Omental fat pad (tissue), 4 donors: ENCODE results near the gene KCNQ1. TPM values are rescaled to one million over a fixed set of nuclear protein-coding genes. Genes with fewer than 3 reads are reported as not detected.

Source experiments
- ATAC-seq: fragments of 150-250 bp; one replicate; pipeline ENCODE4 v1.9.1; 2016; ENCODE audit warnings: mild to moderate bottlenecking, moderate library complexity; ENCODE audit not compliant: low FRiP score
- DNase-seq: peaks from one replicate; pipeline ENCODE4 v3.0.0-alpha.2; 2019; ENCODE audit warnings: low spot score
- CTCF ChIP-seq, 3 donors: fragments of 450-650 bp; IDR thresholded peaks; one replicate each; pipeline ENCODE4 v1.5.1; 2016 to 2017; ENCODE audit warnings: antibody characterized with exemption in 3 of 3, mild to moderate bottlenecking in 3 of 3, moderate library complexity in 2 of 3
- total RNA-seq, 4 donors: library from RNA; depleted of rRNA; stranded (reverse); fragments of >200 nt; gene quantifications; one replicate each; pipeline ENCODE4 v1.1.0, GENCODE V29; 2016

Gene KCNQ1
- total RNA-seq, 4 donors from 2014 or later, result 4.5 to 5.9 (median 5.2) TPM

GRCh38 chr11:2827256-2827655, 382.4 kb downstream of the KCNQ1 start:
- TF ChIP-seq CTCF (IDR thresholded peaks at IDR 0.05), result no peak
- no peak for DNase-seq
- no peak for ATAC-seq

GRCh38 chr11:2827792-2828191, 383.0 kb downstream of the KCNQ1 start:
- DNase-seq (no peak), ATAC-seq (no peak)
- TF ChIP-seq CTCF (IDR thresholded peaks at IDR 0.05), result no peak

GRCh38 chr11:2828585-2829330, 383.9 kb downstream of the KCNQ1 start:
- DNase-seq, result no peak
- no peak for ATAC-seq
- TF ChIP-seq CTCF (IDR thresholded peaks at IDR 0.05), result no peak

- no peak for ATAC-seq
- DNase-seq, result no peak
- no peak for TF ChIP-seq CTCF (IDR thresholded peaks at IDR 0.05)
These were observed 385.4 kb downstream of the KCNQ1 start for GRCh38 chr11:2830030-2830812.

- ATAC-seq, result no peak
- TF ChIP-seq CTCF (IDR thresholded peaks at IDR 0.05), result no peak
- no peak for DNase-seq
These were observed 386.1 kb downstream of the KCNQ1 start for GRCh38 chr11:2830886-2831285.

- TF ChIP-seq CTCF (IDR thresholded peaks at IDR 0.05), result no peak
- no peak for DNase-seq
- no peak for ATAC-seq
These were observed 387.1 kb downstream of the KCNQ1 start for GRCh38 chr11:2831781-2832532.
